Endothelial cell of umbilical vein (primary cell): Measurements from ENCODE around the gene TNS1. TPM values are rescaled to one million over a fixed set of nuclear protein-coding genes. Genes with fewer than 3 reads are reported as not detected.

ENCODE experiments used
- BruUV-seq: library from RNA; stranded (reverse); fragments of 400-500 nt; replicated peaks from 2 replicates; lab custom pipeline; 2021; lab: Mats Ljungman, UMichigan
- CTCF ChIA-PET: fragments of 300-600, 350-600 bp; sonication (Branson Sonifier 250); formaldehyde crosslinking; loops from one replicate; lab custom pipeline; 2021; ENCODE audit warnings: antibody characterized with exemption, inconsistent platforms; lab: Charles Lee
- POLR2A ChIA-PET: fragments of 300-600, 350-600 bp; sonication (Branson Sonifier 250); formaldehyde crosslinking; loops from one replicate; lab custom pipeline; 2021; ENCODE audit warnings: antibody characterized with exemption, inconsistent platforms; lab: Charles Lee
- DNase-seq: peaks from one replicate; pipeline ENCODE4 v3.0.0-alpha.2; 2011; ENCODE audit warnings: low read depth, low spot score
- FAIRE-seq: peaks from 2 replicates; lab custom pipeline; 2011; peaks lifted over from hg19 to GRCh38; lab: Jason Lieb, UNC
- H2AFZ ChIP-seq: 2 replicates; pipeline ENCODE4 v1.6.0; 2012; ENCODE audit warnings: low read depth, low read length, control low read depth, inconsistent platforms
- H3K27ac ChIP-seq: 2 replicates; pipeline ENCODE4 v1.5.1; 2011; ENCODE audit warnings: low read depth, mild to moderate bottlenecking, control low read depth, low read length, moderate library complexity; ENCODE audit not compliant: insufficient read depth
- H3K27me3 ChIP-seq, 2 experiments: 2 replicates each; pipeline versions ENCODE4 v1.6.0 to v1.6.1; 2011; ENCODE audit warnings: low read length in 2 of 2, mixed read lengths in 1 of 2; ENCODE audit not compliant: control insufficient read depth in 2 of 2, insufficient read depth in 2 of 2
- H3K36me3 ChIP-seq, 2 experiments: 2 replicates in 1 of 2; 3 replicates in 1 of 2; pipeline ENCODE4 v1.5.1; 2011; ENCODE audit warnings: low read length in 2 of 2, mild to moderate bottlenecking in 1 of 2, moderate library complexity in 1 of 2; ENCODE audit not compliant: control insufficient read depth in 2 of 2, insufficient read depth in 2 of 2; ENCODE audit errors: extremely low read depth in 1 of 2
- H3K4me1 ChIP-seq: 3 replicates; pipeline ENCODE4 v1.5.1; 2011; ENCODE audit warnings: mild to moderate bottlenecking, low read length; ENCODE audit not compliant: control insufficient read depth, insufficient read depth; ENCODE audit errors: extremely low read depth
- H3K4me2 ChIP-seq: 2 replicates; pipeline ENCODE4 v1.6.1; 2011; ENCODE audit warnings: low read length, control low read depth, mixed read lengths; ENCODE audit not compliant: insufficient read depth
- H3K4me3 ChIP-seq, 3 experiments: fragments of 200-600 bp in 1 of 3; sonication (generic), shearing (Covaris generic) in 1 of 3; replicated peaks in 1 of 3; 2 replicates each; pipeline ENCODE4 v1.5.1; 2011 to 2016; ENCODE audit warnings: control low read depth in 3 of 3, low read length in 3 of 3, mild to moderate bottlenecking in 2 of 3, inconsistent platforms in 1 of 3, low read depth in 1 of 3, moderate library complexity in 1 of 3; ENCODE audit not compliant: insufficient read depth in 1 of 3
- H3K79me2 ChIP-seq: 2 replicates; pipeline ENCODE4 v1.6.0; 2012; ENCODE audit warnings: low read length, inconsistent platforms; ENCODE audit not compliant: control insufficient read depth, insufficient read depth
- H3K9ac ChIP-seq: replicated peaks from 2 replicates; pipeline ENCODE3; 2011; ENCODE audit warnings: low read length, control low read depth; ENCODE audit not compliant: insufficient read depth; ENCODE audit errors: extremely low read depth
- H3K9me1 ChIP-seq: replicated peaks from 3 replicates; pipeline ENCODE4 v1.6.0; 2011; ENCODE audit warnings: mild to moderate bottlenecking, low read length; ENCODE audit not compliant: control insufficient read depth, insufficient read depth; ENCODE audit errors: extremely low read depth
- H3K9me3 ChIP-seq: replicated peaks from 2 replicates; pipeline ENCODE4 v1.5.1; 2012; ENCODE audit warnings: low read length, inconsistent platforms; ENCODE audit not compliant: control insufficient read depth, insufficient read depth
- H4K20me1 ChIP-seq: replicated peaks from 2 replicates; pipeline ENCODE3; 2011; ENCODE audit warnings: mild to moderate bottlenecking, low read length; ENCODE audit not compliant: control insufficient read depth, insufficient read depth; ENCODE audit errors: extremely low read depth
- CTCF ChIP-seq, 2 donors: IDR thresholded peaks; 1 replicate in 1 of 2; 2 replicates in 1 of 2; pipeline ENCODE4 v1.5.1; 2011; ENCODE audit warnings: low read length in 2 of 2, mild to moderate bottlenecking in 2 of 2, moderate library complexity in 2 of 2, control low read depth in 1 of 2, inconsistent platforms in 1 of 2, low read depth in 1 of 2; ENCODE audit not compliant: insufficient read depth in 1 of 2; ENCODE audit errors: extremely low read depth in 1 of 2
- EZH2 ChIP-seq: IDR thresholded peaks from 2 replicates; pipeline ENCODE4 v1.6.1; 2012; ENCODE audit warnings: borderline replicate concordance, low read depth, mild to moderate bottlenecking, moderate library complexity, low read length, inconsistent platforms; ENCODE audit not compliant: severe bottlenecking
- FOS ChIP-seq: IDR thresholded peaks from 2 replicates; pipeline ENCODE4 v1.6.1; 2011; ENCODE audit warnings: mild to moderate bottlenecking, low read length, moderate library complexity, borderline replicate concordance; ENCODE audit not compliant: insufficient read depth
- GATA2 ChIP-seq: IDR thresholded peaks from 2 replicates; pipeline ENCODE4 v1.7.0; 2011; ENCODE audit warnings: low read depth, mild to moderate bottlenecking, moderate library complexity, mixed read lengths, low read length; ENCODE audit not compliant: insufficient read length, insufficient read depth
- JUN ChIP-seq: IDR thresholded peaks from 2 replicates; pipeline ENCODE4 v1.6.1; 2011; ENCODE audit warnings: borderline replicate concordance, low read depth; ENCODE audit not compliant: insufficient read length, insufficient read depth
- MAX ChIP-seq: IDR thresholded peaks from 2 replicates; pipeline ENCODE4 v1.6.1; 2011; ENCODE audit not compliant: insufficient read depth, insufficient read length
- MYC ChIP-seq: IDR thresholded peaks from one replicate; pipeline ENCODE4 v1.6.1; 2011; ENCODE audit warnings: mild to moderate bottlenecking, low read depth, low read length
- POLR2A ChIP-seq: IDR thresholded peaks from 2 replicates; pipeline ENCODE4 v1.6.1; 2012; ENCODE audit warnings: low read depth, mild to moderate bottlenecking, control low read depth, low read length
- POLR2AphosphoS5 ChIP-seq: IDR thresholded peaks from 2 replicates; pipeline ENCODE4 v1.6.1; 2012; ENCODE audit warnings: low read depth, mild to moderate bottlenecking, control low read depth, low read length, moderate library complexity; ENCODE audit not compliant: insufficient read depth
- dilution Hi-C: fragments of 300-500 bp; cut with MboI; formaldehyde crosslinking; loops from one replicate; pipeline ENCODE4 v1.15.0; 2019; ENCODE audit warnings: low sequenced_read_pairs; ENCODE audit not compliant: extremely low pct_ligation_motif_present
- intact Hi-C: fragments of 100-400 bp; cut with micrococcal nuclease; formaldehyde crosslinking; loops from one replicate; pipeline ENCODE4 v1.10.0; 2022
- polyA plus RNA-seq, 4 experiments: library from polyadenylated mRNA; depleted of rRNA in 3 of 4; stranded (reverse) in 3 of 4; unstranded in 1 of 4; fragments of >200 nt; gene quantifications; 2 replicates each; pipeline versions ENCODE4 v1.2.1 to v1.2.3, GENCODE V29; 2011 to 2012; ENCODE audit warnings: missing spikeins in 1 of 4
- total RNA-seq: library from RNA; stranded (reverse); gene quantifications from 2 replicates; pipeline ENCODE4 v1.2.3, GENCODE V29; 2021

Gene TNS1
- total and polyA plus RNA-seq, 2 donors (not counting 3 experiments of a cell fraction or from before 2014, with no cell fraction given): 11.0 to 52.1 TPM

GRCh38 chr2:217805668-217806481, 196.9 kb downstream of the TNS1 start:
- Histone ChIP-seq H2AFZ (no peak overlapping the region), H3K9me1 (no peaks in the 10 kb centered on the region), H3K36me3 (peaks cover 6 to 17% of the 10 kb centered on the region in 2 experiments), H3K4me2 (no peak overlapping the region), H3K4me1 (no peaks in the 10 kb centered on the region), H3K9ac (no peak overlapping the region), H3K79me2 (no peaks in the 10 kb centered on the region), H4K20me1 (no peaks in the 10 kb centered on the region), H3K27me3 (no peaks in the 10 kb centered on the region), H3K4me3 (no peak overlapping the region), H3K27ac (no peak overlapping the region), H3K9me3 (no peaks in the 10 kb centered on the region)
- TF ChIP-seq JUN (no peak), MYC (no peak), FOS (no peak), GATA2 (no peak), POLR2A (no peak), POLR2AphosphoS5 (no peak), EZH2 (no peak), CTCF (IDR thresholded peaks at IDR 0.05; ENCODE audit: extremely low read depth in 1 of 2, insufficient read depth in 1 of 2, low read depth in 1 of 2, low read length in 2 of 2) (no peak), MAX (no peak)
- no peak for DNase-seq
- BruUV-seq: no TSS peak
- FAIRE-seq: no peak
- intact Hi-C loops (no loop called here), dilution Hi-C loops (no loop called here)
- ChIA-PET POLR2A (no interaction called here), CTCF (interaction anchor here (1.1 to 1.5 kb wide), 3 partner anchors 20 to 188 kb away, joined by 3 read pairs; no protein-coding TSS in a partner anchor)
